ENCODE measurements around the gene MRPS26. TPM values are rescaled to one million over a fixed set of nuclear protein-coding genes. Genes with fewer than 3 reads are reported as not detected.

The MRPS26 gene
- total RNA-seq, 4 donors from 2014 or later: 34.5 to 43.6 (median 43.1) TPM

GRCh38 chr20:3037654-3038053 is 8.2 kb upstream of the MRPS26 start:
- H3K9me3 ChIP-seq: no peaks in the 10 kb centered on the region
- no peak for DNase-seq
- no peak overlapping the region for H3K27ac ChIP-seq
- H3K4me1 ChIP-seq: peaks cover 0 to 4% (median 0%) of the 10 kb centered on the region in 4 donors
- TF ChIP-seq CTCF (IDR thresholded peaks at IDR 0.05) (no peak), POLR2A (IDR thresholded peaks at IDR 0.05) (no peak)
- no peaks in the 10 kb centered on the region for H3K27me3 ChIP-seq
- H3K4me3 ChIP-seq: no peak overlapping the region
- peaks cover 0 to 68% (median 0%) of the 10 kb centered on the region in 3 donors for H3K36me3 ChIP-seq

- no peak for DNase-seq
- Histone ChIP-seq H3K27me3 (no peaks in the 10 kb centered on the region), H3K4me3 (no peak overlapping the region), H3K4me1 (peaks cover 0 to 4% (median 0%) of the 10 kb centered on the region in 4 donors), H3K36me3 (peaks cover 0 to 61% (median 0%) of the 10 kb centered on the region in 3 donors), H3K27ac (no peak overlapping the region), H3K9me3 (no peaks in the 10 kb centered on the region)
- TF ChIP-seq POLR2A (IDR thresholded peaks at IDR 0.05): no peak
- TF ChIP-seq CTCF (IDR thresholded peaks at IDR 0.05): no peak
Measured at GRCh38 chr20:3038454-3038853, 7.4 kb upstream of the MRPS26 start.

GRCh38 chr20:3039426-3039825 is 6.4 kb upstream of the MRPS26 start:
- H3K4me1 ChIP-seq: peaks cover 0 to 4% (median 0%) of the 10 kb centered on the region in 4 donors
- no peaks in the 10 kb centered on the region for H3K9me3 ChIP-seq
- H3K4me3 ChIP-seq: no peak overlapping the region
- no peak for DNase-seq
- no peak overlapping the region for H3K27ac ChIP-seq
- H3K36me3 ChIP-seq: peaks cover 0 to 61% (median 0%) of the 10 kb centered on the region in 3 donors
- no peaks in the 10 kb centered on the region for H3K27me3 ChIP-seq
- TF ChIP-seq CTCF (IDR thresholded peaks at IDR 0.05) (no peak), POLR2A (IDR thresholded peaks at IDR 0.05) (no peak)

- no peak for DNase-seq
- TF ChIP-seq CTCF (IDR thresholded peaks at IDR 0.05): no peak
- no peak for TF ChIP-seq POLR2A (IDR thresholded peaks at IDR 0.05)
Measured at GRCh38 chr20:3040086-3040485, 5.8 kb upstream of the MRPS26 start.

GRCh38 chr20:3041854-3042409 is 3.9 kb upstream of the MRPS26 start:
- no peak for TF ChIP-seq CTCF (IDR thresholded peaks at IDR 0.05)
- TF ChIP-seq POLR2A (IDR thresholded peaks at IDR 0.05): no peak
- peaks cover 0 to 8% (median 4%) of the 10 kb centered on the region in 4 donors for H3K4me1 ChIP-seq
- H3K9me3 ChIP-seq: no peaks in the 10 kb centered on the region
- no peak overlapping the region for H3K4me3 ChIP-seq
- H3K27me3 ChIP-seq: no peaks in the 10 kb centered on the region
- peak overlapping the region in 2 of 4 donors; percentile 30 to 41 for H3K27ac ChIP-seq
- DNase-seq: no peak
- H3K36me3 ChIP-seq: peaks cover 0 to 39% (median 0%) of the 10 kb centered on the region in 3 donors

More at GRCh38 chr20:3040086-3040485, 5.8 kb upstream of the MRPS26 start:
- H3K4me3 ChIP-seq: no peak overlapping the region
- H3K27ac ChIP-seq: no peak overlapping the region
- peaks cover 0 to 58% (median 0%) of the 10 kb centered on the region in 3 donors for H3K36me3 ChIP-seq
- H3K27me3 ChIP-seq: no peaks in the 10 kb centered on the region
- peaks cover 0 to 4% (median 0%) of the 10 kb centered on the region in 4 donors for H3K4me1 ChIP-seq
- no peaks in the 10 kb centered on the region for H3K9me3 ChIP-seq

All from Peyer's patch (tissue), 4 donors.